Ovary (tissue), 3 donors: ENCODE measurements around the gene CLEC5A.

Source experiments
- CTCF ChIP-seq, 3 donors: fragments of 450-650 bp in 2 of 3; fragments of 200-600 bp in 1 of 3; IDR thresholded peaks; one replicate each; pipeline versions ENCODE4 v1.5.1 to v1.8.0; 2016 to 2022; ENCODE audit warnings: antibody characterized with exemption in 3 of 3, mild to moderate bottlenecking in 1 of 3
- EP300 ChIP-seq: sonication (generic); formaldehyde crosslinking; IDR thresholded peaks from one replicate; pipeline ENCODE4 v1.6.1; 2017; ENCODE audit warnings: antibody characterized with exemption
- POLR2A ChIP-seq: fragments of 450-650 bp; IDR thresholded peaks from one replicate; pipeline ENCODE4 v1.6.1; 2017; ENCODE audit warnings: antibody characterized with exemption, mild to moderate bottlenecking, moderate library complexity
- donor health status: DM: no; HTN: no; CAD: no.

GRCh38 chr7:141974831-141975230 is 28.1 kb upstream of the CLEC5A start:
- no peak for TF ChIP-seq CTCF (IDR thresholded peaks at IDR 0.05)
- no peak for TF ChIP-seq POLR2A
- TF ChIP-seq EP300 = no peak
